ENCODE data around the gene OAS2.

The OAS2 gene, protein sequence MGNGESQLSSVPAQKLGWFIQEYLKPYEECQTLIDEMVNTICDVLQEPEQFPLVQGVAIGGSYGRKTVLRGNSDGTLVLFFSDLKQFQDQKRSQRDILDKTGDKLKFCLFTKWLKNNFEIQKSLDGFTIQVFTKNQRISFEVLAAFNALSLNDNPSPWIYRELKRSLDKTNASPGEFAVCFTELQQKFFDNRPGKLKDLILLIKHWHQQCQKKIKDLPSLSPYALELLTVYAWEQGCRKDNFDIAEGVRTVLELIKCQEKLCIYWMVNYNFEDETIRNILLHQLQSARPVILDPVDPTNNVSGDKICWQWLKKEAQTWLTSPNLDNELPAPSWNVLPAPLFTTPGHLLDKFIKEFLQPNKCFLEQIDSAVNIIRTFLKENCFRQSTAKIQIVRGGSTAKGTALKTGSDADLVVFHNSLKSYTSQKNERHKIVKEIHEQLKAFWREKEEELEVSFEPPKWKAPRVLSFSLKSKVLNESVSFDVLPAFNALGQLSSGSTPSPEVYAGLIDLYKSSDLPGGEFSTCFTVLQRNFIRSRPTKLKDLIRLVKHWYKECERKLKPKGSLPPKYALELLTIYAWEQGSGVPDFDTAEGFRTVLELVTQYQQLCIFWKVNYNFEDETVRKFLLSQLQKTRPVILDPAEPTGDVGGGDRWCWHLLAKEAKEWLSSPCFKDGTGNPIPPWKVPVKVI

DNA sequence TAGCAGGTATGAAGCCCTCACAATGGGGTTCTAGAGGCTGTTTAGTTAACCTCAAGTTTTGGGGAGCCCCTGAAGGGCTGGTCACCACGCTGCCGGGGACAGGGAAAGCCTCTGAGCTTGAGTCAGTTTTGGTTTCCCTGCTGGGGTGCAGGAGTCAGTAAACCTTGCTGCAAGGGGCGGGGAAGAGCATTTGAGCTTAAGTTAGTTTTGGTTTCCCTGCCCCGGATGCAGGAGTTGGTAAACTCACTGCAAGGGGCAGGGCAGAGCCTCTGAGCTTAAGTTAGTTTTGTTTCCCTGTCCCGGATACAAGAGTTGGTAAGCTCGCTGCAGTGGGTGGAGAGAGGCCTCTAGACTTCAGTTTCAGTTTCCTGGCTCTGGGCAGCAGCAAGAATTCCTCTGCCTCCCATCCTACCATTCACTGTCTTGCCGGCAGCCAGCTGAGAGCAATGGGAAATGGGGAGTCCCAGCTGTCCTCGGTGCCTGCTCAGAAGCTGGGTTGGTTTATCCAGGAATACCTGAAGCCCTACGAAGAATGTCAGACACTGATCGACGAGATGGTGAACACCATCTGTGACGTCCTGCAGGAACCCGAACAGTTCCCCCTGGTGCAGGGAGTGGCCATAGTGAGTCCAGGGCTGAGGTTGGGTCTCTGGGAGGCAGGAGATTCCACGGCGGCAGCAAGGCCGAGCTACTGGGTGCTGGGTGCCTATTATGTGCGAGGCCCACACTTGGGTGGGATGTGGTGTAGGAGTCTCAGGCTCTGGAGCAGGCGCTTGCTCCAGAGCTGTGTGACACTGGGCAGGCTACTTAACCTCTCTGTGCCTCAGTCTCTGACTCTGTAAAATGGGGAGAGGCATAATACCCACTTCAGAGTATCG lies at the start of gene OAS2:
TSS of gene OAS2 (plus strand) at position 357 of the 878 bp plus-strand sequence. CDS start at position 447, 90 bp downstream.
- peak; percentile 82 for DNase-seq

DNA sequence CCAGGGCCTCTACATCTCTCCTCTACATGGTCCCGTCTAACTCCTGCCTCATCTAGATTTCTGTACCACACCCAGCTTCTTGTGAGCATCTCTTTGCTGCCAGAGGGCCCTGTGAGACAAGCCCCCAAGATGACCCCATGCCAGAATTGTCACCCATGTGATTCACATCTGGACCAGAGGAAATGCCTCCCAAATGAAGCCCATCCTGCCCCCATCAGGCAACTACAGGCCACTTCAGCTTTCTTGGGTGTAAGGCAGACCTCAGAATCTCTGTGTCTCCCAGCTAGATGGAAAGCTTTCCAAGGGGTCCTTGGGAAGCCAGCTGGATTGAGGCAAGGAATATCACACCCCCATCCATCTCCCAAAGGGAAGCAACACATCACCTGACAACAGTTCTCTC lies 49.3 kb upstream of the OAS2 start:
- no peak for DNase-seq

DNA sequence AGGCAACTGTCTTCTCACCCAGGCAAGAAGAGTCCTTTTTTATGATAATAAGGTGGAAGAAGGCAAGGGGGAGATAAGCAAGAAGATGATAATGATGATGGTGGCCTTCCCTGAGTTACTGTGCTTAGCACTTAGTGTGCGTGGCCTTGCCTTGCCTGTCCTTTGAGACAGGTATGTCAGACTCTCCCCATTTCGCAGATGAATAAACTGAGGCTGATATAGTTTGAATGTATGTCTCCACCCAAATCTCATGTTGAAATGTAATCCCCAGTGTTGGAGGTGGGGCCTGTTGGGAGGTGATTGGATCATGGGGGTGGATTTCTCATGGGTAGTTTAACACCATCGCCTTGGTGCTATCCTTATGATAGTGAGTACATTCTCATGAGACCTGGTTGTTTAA lies 48.6 kb upstream of the OAS2 start:
- no peak for DNase-seq

DNA sequence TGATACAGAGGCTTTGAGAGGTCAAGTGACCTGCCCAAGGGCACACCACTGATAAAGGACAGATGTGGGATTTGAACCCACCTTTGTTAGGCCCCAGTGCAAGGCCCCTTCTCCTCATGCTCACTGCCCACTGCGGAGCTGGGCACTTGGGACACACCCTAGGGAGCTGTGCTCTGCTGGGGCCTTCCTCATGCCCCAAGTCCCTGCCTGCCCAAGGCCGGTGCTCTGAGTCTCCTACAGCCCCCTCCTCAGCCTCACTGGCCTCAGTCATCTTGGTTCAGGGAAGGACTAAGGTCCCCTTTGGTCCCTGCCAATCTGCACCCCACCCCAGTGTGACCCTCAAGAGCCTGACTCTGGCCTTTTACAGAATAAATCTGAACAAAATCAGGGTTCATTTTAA lies 48.0 kb upstream of the OAS2 start:
- no peak for DNase-seq

DNA sequence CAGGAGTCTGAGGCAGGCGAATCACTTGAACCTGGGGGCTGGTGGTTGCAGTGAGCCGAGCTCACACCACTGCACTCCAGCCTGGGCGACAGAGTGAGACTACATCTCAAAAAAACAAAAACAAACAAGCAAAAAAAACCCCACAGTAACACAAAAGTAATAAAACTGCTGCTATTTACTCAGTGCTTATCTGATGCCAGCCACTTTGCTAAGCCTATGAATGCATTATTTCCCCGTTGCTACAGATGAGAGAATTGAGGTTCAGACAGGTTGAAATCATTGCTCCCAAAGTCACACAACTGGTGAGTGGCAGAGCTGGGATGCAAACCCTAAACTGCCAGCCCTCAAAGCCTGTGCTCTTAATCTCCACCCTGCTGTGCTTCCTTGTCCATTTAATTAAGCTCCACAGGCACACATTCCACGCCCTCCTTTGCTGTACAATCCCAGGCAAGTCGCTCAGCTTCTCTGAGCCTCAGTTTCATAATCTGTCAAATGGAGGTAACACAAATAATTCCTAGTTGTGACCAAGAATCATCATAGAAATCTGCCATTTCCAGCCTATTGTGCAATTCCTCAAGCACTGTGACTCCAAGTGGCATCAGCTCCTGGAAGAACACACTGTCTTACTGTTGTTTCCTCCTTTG lies 45.7 kb upstream of the OAS2 start:
- DNase-seq = no peak

DNA sequence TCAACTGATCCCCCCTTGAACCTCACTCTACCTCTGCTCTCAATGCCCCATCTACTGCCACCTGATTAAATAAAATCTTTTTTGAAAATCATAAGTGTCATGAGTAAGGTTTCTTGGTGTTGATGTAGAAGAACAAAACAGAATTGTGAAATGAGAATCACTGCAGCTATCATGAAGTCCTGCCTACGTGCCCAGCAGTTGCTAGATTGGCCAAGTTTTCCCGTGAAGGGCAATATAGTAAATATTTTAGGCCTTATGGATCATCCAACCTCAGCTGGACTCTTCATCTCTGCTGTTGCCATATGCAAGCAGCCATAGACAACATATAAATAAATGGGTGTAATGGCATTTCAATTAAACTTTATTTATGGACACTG lies 45.2 kb upstream of the OAS2 start:
- no peak for DNase-seq

DNA sequence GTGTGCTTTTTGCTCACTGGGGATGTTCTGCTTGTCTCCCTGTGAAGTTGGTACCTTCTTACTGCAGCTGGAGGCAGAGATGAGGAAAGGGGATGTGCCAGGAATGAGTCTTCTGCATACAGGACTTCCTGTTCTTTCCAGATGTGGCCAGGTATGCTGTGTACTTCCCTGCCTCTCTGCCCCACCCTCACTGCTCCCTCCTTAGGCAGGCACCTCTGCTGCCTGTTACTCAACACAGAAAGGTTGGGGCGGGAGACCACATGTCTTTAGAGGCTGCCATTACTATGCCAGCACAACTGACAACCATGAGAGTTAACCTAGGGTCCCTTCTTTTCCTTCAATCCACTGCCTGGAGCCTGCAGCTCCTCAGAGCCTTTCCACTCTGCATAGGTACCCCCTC lies 42.1 kb upstream of the OAS2 start:
- no peak for DNase-seq

DNA sequence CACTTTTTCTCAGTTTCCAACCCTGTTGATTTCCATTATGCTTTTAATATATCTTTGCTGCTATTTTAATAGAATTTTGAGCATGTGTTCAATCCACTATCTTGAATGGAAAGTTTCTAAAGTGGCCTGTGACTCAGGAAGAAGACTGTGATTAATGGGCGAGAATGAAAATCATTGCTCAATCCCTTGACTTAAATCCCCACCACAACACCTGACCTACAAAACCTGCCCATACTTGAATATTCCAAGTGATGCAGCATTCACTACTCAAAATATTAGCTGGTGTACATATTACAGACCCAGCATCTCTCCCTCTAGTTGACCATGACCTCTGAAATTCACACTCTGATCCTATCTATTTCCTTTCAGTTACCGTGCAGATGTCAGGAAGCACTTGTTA lies 41.4 kb upstream of the OAS2 start:
- DNase-seq = no peak

DNA sequence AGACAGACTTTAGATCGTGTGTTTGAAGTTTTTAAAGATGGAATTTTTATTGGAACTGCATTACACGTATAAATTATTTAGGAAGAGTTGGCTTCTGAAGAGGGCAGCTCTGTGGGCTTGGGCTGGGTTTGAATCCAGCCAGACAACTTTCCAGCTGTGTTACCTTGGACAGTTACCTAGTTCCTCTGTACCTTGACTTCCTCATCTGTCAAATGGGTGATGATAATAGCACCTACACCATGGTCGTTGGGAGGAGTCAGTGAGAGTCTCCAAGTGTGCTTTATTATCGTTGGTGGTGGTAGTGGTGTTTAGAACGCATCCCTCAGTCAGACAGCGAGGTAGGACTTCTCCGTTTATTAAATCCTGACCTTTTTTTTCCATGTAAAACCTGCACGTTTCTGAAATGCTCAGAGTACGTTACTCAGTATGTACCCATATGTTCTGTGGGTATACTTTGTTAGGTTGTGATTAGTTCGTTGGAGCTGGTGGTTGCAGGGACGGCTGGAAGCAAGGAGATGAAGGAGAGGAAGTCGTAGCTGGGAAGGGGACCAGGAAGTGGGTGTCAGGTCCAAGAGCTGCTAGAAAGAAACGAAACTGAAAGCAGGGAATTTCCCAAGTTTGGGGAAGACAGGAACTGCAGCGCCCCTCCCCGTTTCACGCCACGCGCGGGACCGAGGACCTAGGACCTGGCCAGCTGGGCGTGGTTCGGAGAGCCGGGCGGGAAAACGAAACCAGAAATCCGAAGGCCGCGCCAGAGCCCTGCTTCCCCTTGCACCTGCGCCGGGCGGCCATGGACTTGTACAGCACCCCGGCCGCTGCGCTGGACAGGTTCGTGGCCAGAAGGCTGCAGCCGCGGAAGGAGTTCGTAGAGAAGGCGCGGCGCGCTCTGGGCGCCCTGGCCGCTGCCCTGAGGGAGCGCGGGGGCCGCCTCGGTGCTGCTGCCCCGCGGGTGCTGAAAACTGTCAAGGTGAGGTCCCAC lies 40.3 kb upstream of the OAS2 start, which contains the start of gene OAS3:
TSS of gene OAS3 (plus strand) at position 734 of the 979 bp plus-strand sequence. CDS start at position 791, 57 bp downstream.
- peak; percentile 70 for DNase-seq

DNA sequence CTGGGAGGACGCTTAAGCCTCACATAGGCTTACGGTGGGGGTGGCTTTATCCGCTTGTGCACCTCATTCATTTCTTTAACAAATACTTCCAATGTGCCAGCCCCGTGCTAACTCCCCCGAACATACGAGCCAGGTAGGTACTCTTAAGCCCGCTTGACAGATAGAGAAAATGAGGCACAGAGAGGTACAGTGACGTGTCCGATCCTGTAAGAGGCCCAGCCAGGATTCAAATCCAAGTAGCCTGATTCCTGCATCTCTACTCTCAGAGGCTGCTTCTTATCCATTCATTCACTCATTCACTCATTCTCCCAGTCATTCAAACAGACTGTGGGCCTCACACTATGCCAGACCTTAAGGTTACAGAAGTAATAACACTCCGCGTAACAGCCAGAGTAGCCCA lies 39.6 kb upstream of the OAS2 start:
- no peak for DNase-seq

DNA sequence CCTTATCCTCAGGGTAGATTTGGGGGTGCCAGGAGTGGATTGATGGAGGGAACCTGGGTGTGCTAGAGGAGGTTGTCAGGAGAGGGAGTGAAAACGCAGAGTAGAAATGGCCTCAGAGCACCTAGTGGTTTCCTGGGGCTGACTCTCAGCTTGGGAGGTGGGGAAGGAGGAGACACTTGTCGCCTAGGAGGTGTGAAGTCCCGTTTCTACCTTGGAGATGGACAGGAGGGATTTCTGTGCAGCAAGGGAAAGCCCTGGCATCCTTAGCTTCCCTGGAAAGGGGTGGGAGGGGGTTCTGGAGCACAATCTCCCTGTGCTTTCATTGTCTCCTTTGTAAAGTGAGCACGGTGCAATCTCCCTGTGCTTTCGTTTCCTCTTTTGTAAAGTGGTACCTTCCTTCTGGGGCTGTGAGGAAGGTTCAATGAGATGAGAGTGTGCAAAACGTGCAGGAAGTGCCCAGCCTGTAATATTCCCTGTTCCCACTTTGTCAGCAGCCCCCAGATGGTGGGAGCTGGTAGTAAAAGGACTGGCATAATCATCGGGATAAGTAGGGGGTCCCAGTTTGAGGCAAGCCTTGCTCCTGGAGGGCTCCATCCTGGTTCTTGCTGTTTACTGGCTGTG lies 38.4 kb upstream of the OAS2 start:
- DNase-seq = no peak

DNA sequence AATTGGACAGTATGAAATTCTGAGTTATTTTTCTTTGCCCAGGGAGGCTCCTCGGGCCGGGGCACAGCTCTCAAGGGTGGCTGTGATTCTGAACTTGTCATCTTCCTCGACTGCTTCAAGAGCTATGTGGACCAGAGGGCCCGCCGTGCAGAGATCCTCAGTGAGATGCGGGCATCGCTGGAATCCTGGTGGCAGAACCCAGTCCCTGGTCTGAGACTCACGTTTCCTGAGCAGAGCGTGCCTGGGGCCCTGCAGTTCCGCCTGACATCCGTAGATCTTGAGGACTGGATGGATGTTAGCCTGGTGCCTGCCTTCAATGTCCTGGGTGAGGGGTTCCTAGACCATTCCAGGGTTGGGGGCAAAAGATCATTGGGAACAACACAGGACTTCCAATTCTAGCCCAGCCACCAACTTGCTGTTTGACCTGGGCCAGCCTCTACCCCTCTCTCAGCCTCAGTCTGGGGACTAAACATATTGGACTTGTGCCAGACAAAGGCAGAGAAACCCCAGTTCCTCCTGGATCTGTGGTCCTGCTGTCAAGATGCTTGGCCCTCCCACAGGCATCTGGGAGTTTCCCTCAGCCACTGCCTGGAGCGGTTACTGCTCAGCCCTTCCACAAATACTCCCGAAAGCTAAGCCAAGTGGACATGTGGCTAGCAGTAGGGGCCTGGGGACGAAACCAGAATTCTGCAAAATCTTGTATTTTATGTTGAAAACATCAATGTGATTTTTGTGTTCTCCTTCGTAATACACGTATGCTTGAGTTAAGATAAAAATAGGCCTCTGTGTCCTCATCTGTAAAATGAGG lies 36.6 kb upstream of the OAS2 start:
- no peak for DNase-seq

DNA sequence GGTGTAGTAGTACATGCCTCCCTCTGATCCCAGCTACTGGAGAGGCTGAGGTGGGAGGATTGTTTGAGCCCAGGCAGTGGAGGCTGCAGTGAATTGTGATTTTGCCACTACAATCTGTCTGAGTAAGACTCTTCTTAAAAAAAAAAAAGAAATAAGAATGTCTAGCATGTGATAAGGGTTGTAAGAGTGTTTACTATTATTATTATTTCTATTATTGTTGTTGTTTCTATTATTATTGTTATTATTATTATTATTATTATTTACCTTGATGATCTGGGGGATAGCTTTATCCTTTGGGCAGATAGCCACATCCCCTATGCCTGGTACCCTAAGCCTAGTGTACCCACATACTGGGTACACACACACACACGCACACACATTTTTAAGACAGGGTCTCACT lies 35.7 kb upstream of the OAS2 start:
- no peak for DNase-seq

DNA sequence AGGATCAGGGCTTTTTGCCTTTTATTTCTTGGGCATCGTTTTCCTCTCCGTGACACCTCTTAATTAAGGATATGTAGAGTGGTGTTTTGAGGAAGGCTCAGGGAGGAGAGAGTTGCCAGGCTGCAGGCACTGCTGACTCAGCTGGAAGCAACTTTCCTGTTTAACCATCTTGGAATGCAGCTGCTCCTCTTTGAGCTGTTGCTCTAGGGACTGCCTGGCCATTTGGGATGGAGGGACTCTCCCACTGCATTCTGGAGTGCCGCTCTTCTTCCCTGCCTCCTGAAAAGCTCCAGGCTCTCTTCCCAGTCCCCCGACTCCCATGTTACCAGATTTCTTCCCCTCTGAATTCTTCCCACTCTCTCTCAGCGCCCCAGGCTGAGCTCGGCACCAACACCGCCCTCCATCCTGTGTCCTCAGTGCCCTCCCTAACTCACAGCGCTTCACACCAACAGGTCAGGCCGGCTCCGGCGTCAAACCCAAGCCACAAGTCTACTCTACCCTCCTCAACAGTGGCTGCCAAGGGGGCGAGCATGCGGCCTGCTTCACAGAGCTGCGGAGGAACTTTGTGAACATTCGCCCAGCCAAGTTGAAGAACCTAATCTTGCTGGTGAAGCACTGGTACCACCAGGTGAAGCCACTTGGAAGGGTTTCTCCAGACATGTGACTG lies 34.2 kb upstream of the OAS2 start:
- DNase-seq = no peak

DNA sequence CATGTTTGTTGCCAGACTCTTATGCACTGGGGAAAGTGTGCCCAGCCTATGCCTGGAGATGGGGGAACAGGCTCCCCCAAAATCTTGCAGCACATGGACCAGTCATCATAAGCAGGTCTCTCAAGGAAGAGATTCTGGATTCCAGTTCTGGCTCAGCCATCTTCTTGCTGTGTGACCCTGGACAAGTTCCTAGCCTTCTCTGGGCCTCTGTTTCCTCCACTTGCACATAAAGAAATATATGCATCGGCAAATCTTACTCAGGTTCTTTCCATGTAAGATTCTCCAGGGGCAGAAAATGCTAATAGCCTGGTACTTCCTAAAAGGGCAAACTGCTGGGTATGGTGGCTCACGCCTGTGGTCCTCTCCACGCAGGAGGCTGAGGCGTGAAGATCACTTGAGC lies 32.8 kb upstream of the OAS2 start:
- no peak for DNase-seq

DNA sequence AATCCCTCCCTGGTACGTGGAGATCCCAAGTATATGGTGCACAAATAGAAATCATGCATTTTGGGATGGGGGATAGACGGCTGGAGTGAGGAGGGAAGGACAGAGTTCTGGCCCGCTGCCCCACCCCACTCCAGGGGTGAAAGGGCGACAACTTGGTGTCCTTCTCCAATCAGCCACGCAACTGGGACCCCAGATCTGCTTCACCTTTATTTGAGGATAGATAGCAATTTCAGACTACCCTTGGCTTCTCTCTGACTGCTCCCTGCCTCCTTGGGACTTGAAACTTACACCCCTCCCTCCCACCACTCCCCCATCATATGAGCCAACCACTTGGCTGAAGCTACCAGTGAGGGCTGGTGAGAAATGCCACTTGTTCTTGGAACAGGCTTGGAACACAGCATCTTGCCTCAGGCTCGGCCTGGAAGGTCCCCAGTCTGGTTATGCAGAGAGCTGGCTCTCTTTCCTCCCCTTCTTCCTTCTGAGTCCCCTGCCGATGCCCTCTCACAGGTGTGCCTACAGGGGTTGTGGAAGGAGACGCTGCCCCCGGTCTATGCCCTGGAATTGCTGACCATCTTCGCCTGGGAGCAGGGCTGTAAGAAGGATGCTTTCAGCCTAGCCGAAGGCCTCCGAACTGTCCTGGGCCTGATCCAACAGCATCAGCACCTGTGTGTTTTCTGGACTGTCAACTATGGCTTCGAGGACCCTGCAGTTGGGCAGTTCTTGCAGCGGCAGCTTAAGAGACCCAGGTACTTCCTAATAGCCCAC lies 31.9 kb upstream of the OAS2 start:
- no peak for DNase-seq

DNA sequence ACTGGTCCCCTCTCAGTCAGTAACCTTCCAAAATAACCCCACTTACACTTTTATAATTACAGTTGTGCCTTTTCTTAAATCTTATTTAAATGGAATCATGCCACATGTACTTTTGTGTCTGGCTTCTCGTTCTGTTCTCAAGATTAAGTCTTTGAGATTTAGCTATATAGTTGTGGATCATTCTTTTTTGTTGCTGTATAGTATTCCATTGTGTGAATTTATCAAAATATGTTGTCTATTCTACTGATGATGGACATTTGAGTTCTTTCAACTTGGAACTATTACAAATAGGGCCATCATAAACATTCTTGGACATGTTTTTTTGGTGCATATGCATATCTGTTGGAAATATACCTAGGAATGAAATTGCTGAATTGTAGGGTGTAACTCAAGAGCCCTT lies 31.0 kb upstream of the OAS2 start:
- no peak for DNase-seq

DNA sequence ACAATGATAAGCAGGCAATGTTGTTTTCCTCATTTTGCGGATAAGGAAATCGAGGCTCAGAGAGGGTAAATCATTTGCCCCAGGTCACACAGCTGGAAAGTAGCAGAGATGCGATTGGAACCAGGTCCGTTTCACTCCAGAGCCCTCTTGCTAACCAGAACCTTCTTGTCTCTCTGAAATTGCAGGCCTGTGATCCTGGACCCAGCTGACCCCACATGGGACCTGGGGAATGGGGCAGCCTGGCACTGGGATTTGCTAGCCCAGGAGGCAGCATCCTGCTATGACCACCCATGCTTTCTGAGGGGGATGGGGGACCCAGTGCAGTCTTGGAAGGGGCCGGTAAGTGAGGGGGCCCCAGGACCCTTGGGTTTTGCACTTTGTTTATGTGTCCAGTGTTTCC lies 30.6 kb upstream of the OAS2 start:
- no peak for DNase-seq

DNA sequence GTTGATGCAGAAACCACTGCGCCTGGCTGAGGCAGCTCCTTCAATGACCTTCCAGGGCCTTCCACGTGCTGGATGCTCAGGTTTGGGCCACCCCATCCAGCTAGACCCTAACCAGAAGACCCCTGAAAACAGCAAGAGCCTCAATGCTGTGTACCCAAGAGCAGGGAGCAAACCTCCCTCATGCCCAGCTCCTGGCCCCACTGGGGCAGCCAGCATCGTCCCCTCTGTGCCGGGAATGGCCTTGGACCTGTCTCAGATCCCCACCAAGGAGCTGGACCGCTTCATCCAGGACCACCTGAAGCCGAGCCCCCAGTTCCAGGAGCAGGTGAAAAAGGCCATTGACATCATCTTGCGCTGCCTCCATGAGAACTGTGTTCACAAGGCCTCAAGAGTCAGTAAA lies 29.5 kb upstream of the OAS2 start:
- DNase-seq = no peak

Measured in activated naive CD4-positive, alpha-beta T cell treated with Interleukin-2 at 50 U/mL for 16 hours (primary cell).